GM19455 (cell line): ENCODE data around the gene RUSC2.
"Not testable (repeated sequence)": the region's sequence is repeated elsewhere in the genome, so short reads cannot be mapped to it uniquely, and the experiment has no call there.

ENCODE experiments used
- ATAC-seq: cut with Tn5 transposase; IDR thresholded peaks from one replicate; pipeline ENCODE4 v1.9.1; 2021; ENCODE audit not compliant: unreplicated experiment

The RUSC2 gene

GRCh38 chr9:35490155-35490909, 421 bp downstream of the RUSC2 start:
- ATAC-seq: no peak

DNA sequence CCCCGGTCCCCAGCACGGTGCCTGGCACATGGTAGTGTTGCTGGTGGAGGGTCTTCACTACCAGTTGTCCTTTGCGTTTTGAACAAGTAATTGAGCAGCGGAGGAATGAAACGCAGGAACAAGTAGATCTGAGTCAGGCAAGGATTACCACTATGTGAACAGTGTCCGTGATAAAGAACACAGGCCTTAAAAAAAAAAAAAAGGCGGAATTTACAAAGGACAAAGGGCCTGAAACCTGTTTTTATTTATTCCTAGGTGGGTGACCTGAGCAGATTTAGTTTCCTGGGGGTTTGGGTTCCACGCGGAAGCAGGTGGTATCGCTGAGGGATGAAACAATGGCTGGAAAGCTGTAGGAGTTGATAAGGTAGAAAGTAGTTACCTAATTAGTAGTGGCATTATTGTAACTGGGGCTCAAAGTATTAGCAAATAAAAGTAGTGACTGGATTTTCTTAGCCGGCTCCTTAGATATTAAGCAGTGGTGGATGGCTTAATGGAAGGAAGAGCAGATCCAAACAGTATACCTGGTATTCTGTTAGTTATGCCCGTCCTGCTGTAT, 1.1 kb downstream of the RUSC2 start:
- ATAC-seq: no peak

DNA sequence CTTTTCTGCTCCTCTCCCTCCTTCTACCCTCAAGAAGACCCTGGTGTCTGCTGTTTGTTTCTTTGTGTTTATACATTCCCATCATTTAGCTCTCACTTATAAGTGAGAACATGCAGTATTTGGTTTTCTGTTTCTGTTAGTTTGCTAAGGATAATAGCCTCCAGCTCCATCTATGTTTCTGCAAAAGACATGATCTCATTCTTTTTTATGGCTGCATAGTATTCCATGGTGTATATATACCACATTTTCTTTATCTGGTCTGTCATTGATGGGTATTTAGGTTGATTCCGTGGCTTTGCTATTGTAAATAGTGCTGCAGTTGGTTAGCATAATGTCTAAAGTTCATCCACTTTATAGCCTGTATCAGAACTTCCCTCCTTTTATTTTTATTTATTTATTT, 3.2 kb downstream of the RUSC2 start:
- not testable (repeated sequence) for ATAC-seq

DNA sequence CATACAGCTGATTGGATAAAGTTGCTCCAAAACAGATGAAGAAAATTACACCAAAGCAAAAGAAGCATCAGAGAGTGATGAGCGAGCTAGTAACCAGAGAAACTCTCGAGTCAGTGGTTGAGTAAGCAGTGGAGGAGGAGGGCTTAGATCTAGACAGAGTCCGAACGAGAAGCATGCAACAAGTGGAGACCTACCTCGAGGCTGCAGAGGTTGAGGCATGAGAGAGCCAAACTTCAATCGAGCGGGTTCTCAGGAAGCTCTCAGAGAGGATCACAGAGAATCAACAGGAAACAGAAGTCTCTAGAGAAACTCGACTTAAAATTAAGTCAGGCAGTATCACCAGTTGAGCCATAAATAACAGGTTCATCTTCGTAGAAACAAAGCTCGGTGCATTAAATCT, 6.1 kb downstream of the RUSC2 start:
- ATAC-seq: no peak

GRCh38 chr9:35498245-35498644, 8.3 kb downstream of the RUSC2 start:
- ATAC-seq: not testable (repeated sequence)

- ATAC-seq: no peak
These were observed 9.3 kb downstream of the RUSC2 start for GRCh38 chr9:35499029-35499700.

DNA sequence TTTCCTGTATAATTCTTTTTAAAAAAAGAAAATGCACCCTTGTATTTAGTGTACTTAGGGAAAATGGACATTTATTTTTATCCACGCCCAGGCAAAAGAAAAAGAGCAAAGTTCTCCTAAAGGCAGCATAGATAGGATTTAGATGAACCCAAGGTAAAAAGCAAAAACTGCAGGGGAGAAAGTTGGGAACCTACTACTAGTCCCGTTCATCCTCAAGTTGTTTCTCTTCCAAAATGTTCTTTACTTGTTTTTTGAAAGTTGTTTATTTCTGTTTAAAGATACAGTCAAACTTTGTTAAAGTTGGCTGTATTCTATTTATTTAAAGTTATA, 9.8 kb downstream of the RUSC2 start:
- ATAC-seq: no peak

GRCh38 chr9:35500130-35500748, 10.3 kb downstream of the RUSC2 start:
- no peak for ATAC-seq

GRCh38 chr9:35501946-35502345, 12.0 kb downstream of the RUSC2 start:
- ATAC-seq: no peak

GRCh38 chr9:35506359-35506758, 16.4 kb downstream of the RUSC2 start:
- ATAC-seq: no peak

- ATAC-seq: no peak
These were observed 18.2 kb downstream of the RUSC2 start for GRCh38 chr9:35508069-35508468.

DNA sequence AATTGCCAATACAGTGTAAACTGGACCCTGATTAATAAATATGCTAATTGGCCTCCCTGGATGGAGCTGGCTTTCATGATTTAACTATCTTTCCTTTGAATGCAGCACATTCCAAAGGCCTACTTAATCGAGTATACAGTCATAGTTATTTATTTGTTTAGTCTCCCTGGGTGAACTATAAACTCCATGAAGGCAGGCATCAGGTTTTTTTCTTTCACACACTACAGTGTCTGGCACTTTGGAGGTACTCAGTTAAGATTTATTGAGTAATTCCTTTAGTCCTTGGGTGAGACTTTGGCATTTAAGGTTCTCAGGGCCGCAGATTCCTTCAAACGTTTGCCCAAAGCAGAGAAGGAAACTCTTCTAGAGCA, 20.5 kb downstream of the RUSC2 start:
- ATAC-seq: no peak

GRCh38 chr9:35510754-35511428, 21.0 kb downstream of the RUSC2 start:
- ATAC-seq: no peak

- no peak for ATAC-seq
These were observed 21.5 kb downstream of the RUSC2 start for GRCh38 chr9:35511453-35511852.

DNA sequence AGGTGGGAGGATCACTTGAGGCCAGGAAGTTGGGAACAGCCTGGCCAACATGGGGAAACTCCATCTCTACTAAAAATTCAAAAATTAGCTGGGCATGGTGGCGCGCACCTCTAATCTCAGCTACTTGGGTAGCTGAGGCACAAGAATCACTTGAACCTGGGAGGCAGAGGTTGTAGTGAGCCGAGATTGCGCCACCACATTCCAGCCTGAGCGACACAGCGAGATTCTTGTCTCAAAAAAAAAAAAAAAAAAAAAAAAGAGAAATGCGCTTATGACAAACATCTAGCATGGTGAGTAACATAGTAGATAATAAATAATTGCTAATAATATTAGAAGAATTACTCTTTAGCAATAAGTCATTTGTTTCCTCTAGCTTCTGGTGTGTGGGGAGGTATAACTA, 25.9 kb downstream of the RUSC2 start:
- no peak for ATAC-seq

DNA sequence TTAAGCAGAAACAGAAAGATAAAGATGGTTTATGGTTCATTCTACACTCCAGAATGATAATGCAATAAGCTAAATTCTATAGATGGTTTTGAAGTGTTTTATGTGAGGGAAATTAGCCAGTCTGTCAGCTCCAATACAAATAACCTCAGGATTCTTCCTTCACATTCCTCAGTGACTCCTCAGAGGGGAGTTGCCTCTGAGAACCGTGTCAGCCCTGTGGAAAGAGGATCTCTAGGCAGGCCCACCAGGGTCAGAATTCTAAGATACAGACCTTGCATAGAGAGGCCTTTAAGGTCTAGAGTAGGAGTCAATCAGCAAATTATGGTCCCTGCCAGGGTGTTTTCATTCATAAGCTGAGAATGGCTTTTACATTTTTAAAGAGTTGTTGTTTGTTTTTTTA, 26.6 kb downstream of the RUSC2 start:
- ATAC-seq: no peak

DNA sequence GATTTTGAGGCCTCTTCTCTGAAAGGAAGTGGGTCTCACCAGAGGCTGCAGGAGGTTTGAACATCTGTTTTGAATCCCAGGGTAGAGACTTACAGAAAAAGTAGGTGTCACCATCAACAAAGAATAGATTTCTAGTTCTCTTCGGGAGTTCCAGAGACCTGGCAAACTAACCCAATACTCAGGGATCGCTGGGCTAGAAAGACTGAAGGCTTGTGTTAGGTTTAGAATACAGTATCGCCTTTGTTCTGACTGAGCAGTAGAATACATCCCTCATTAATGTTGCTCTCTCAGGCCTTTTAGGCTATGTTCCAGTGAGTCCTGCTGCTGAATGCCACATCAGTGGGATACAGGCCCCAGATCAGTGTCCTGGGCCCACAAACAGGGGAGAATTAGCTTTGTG, 27.2 kb downstream of the RUSC2 start:
- no peak for ATAC-seq

- no peak for ATAC-seq
These were observed 27.8 kb downstream of the RUSC2 start for GRCh38 chr9:35517552-35518224.

DNA sequence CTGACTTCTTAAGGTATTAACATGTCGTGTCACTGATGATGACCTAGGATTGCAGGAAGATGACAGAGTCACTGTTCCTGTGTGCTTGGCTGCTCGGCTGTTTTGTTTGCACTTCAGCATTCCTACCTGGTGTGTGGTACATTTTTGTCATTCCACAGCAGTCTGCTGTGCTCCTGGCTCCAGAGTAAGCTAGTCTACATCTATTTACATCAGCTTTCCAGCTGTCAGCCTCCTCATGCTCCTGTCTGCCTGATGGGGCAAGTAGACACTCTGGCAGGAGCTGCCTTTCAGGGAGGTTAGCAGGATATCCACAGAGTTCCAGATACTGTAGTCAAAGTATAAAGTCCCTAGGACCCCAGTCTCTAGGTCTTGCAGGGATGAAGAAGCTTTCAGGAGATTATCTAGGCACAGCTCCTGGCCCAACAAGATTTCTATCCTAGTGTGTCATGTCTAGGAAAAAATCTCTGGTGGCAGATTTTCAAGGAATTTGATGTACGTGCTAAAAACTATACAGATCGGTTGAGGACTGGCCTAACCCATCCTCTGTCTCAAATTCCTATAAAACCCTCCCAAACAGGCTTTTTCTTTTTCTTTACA, 28.4 kb downstream of the RUSC2 start:
- no peak for ATAC-seq

DNA sequence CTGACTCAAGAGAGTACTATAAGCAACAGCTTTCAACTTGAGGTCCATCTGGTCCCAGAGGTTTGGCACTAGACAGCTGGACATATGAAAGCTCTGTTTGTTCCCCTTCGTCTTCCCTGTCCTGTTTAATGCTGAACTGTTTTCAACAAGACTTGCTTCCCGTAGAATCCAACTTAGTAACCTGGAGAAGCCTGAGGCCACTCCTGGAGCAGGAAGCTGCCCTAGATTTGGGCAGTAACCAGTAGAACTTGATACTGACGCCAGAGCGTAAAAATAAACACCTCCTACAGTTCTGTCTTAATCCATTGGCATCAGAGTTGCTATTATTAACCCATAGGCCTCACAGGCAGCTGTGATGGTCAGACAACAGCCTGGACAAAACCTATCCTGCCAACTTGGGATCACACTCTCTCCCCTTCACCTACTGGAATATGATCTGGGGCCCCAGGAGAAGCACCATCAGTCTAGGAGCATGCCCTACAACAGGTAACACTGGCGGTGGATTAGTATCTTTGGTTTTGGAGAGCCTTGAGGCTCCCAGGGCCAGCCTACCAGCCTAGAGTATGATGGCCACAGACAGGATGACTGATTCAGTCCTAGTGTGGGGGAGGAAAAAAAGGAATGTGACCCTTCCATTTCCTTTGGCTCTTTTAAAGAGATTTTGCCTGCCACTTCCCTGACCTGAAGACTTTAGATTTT, 29.2 kb downstream of the RUSC2 start:
- no peak for ATAC-seq
